ENCODE results near the gene ENO3. TPM values are rescaled to one million over a fixed set of nuclear protein-coding genes. Genes with fewer than 3 reads are reported as not detected.

ENO3 gene
- total and polyA plus RNA-seq, 2 experiments from 2014 or later = 1.2 to 4.1 TPM

GRCh38 chr17:4999430-5000093 lies 48.6 kb downstream of the ENO3 start:
- peaks cover 3% of the 10 kb centered on the region; the same call in 1 of the 2 replicates for H3K36me3 ChIP-seq (ENCODE audit: low read depth)
- no peaks in the 10 kb centered on the region for H3F3A ChIP-seq (ENCODE audit: insufficient read depth)
- no peaks in the 10 kb centered on the region for H3K27me3 ChIP-seq (replicated peaks; ENCODE audit: insufficient read depth)
- H3K79me2 ChIP-seq (ENCODE audit: insufficient read depth) = peaks cover 53% of the 10 kb centered on the region
- in situ Hi-C loops (cut with MboI) = no loop called here
- H3K4me1 ChIP-seq (ENCODE audit: insufficient read depth) = peaks cover 13% of the 10 kb centered on the region; the same call in 1 of the 2 replicates
- no peak for DNase-seq
- TF ChIP-seq EZH2phosphoT487 (IDR thresholded peaks at IDR 0.05; ENCODE audit: insufficient read depth, low read depth) = no peak
- no peak for TF ChIP-seq EZH2 (IDR thresholded peaks at IDR 0.05; ENCODE audit: insufficient read depth, poor library complexity, severe bottlenecking)
- H3K27ac ChIP-seq = no peak overlapping the region
- H3K4me2 ChIP-seq (ENCODE audit: unreplicated experiment) = peak overlapping the region; percentile 86
- no peaks in the 10 kb centered on the region for H3K9me3 ChIP-seq (ENCODE audit: low read depth)
- H3K9me2 ChIP-seq (ENCODE audit: insufficient read depth) = no peaks in the 10 kb centered on the region
- 56 to 59% methylated on average over 12 of the region's 12 CpGs for WGBS, 2 experiments (ENCODE audit: low coverage in 1 of 2, low lambda C conversion rate in 2 of 2, missing lambda C conversion rate in 2 of 2)
- H3K9ac ChIP-seq = peak overlapping the region; percentile 80
- no peak overlapping the region for H2AFZ ChIP-seq
- H4K20me1 ChIP-seq (ENCODE audit: insufficient read depth) = no peaks in the 10 kb centered on the region
- H3K4me3 ChIP-seq = peak overlapping the region; percentile 94

GRCh38 chr17:5000237-5000639 lies 49.3 kb downstream of the ENO3 start:
- 42 to 45% methylated on average over 8 to 11 of the region's 11 CpGs for WGBS, 2 experiments (ENCODE audit: low coverage in 1 of 2, low lambda C conversion rate in 2 of 2, missing lambda C conversion rate in 2 of 2)
- peak overlapping the region; percentile 94 for H3K4me3 ChIP-seq
- in situ Hi-C loops (cut with MboI) = no loop called here

GRCh38 chr17:5002121-5002788 lies 51.3 kb downstream of the ENO3 start:
- Histone ChIP-seq H3K4me1 (ENCODE audit: insufficient read depth) (peaks cover 13% of the 10 kb centered on the region; the same call in 1 of the 2 replicates), H3K27me3 (replicated peaks; ENCODE audit: insufficient read depth) (no peaks in the 10 kb centered on the region), H3K27ac (no peak overlapping the region), H3K4me3 (no peak overlapping the region), H3K36me3 (ENCODE audit: low read depth) (peaks cover 23% of the 10 kb centered on the region; the same call in 1 of the 2 replicates), H3K79me2 (ENCODE audit: insufficient read depth) (peaks cover 57% of the 10 kb centered on the region), H3K9me3 (ENCODE audit: low read depth) (no peaks in the 10 kb centered on the region), H3K4me2 (ENCODE audit: unreplicated experiment) (no peak overlapping the region), H3K9ac (no peak overlapping the region), H3K9me2 (ENCODE audit: insufficient read depth) (no peaks in the 10 kb centered on the region), H2AFZ (no peak overlapping the region), H3F3A (ENCODE audit: insufficient read depth) (no peaks in the 10 kb centered on the region), H4K20me1 (ENCODE audit: insufficient read depth) (no peaks in the 10 kb centered on the region)
- no peak for TF ChIP-seq EZH2 (IDR thresholded peaks at IDR 0.05; ENCODE audit: insufficient read depth, poor library complexity, severe bottlenecking)
- no peak for TF ChIP-seq EZH2phosphoT487 (IDR thresholded peaks at IDR 0.05; ENCODE audit: insufficient read depth, low read depth)
- 86 to 89% methylated on average over 20 of the region's 20 CpGs for WGBS, 2 experiments (ENCODE audit: low coverage in 1 of 2, low lambda C conversion rate in 2 of 2, missing lambda C conversion rate in 2 of 2)
- in situ Hi-C loops (cut with MboI) = no loop called here
- DNase-seq = no peak

More at GRCh38 chr17:5000237-5000639, 49.3 kb downstream of the ENO3 start:
- H3K4me2 ChIP-seq (ENCODE audit: unreplicated experiment) = peak overlapping the region; percentile 86
- H3K9me3 ChIP-seq (ENCODE audit: low read depth) = no peaks in the 10 kb centered on the region
- peaks cover 10% of the 10 kb centered on the region; the same call in 1 of the 2 replicates for H3K36me3 ChIP-seq (ENCODE audit: low read depth)
- no peaks in the 10 kb centered on the region for H3F3A ChIP-seq (ENCODE audit: insufficient read depth)
- H3K79me2 ChIP-seq (ENCODE audit: insufficient read depth) = peaks cover 56% of the 10 kb centered on the region
- H3K27me3 ChIP-seq (replicated peaks; ENCODE audit: insufficient read depth) = no peaks in the 10 kb centered on the region
- no peak for TF ChIP-seq EZH2phosphoT487 (IDR thresholded peaks at IDR 0.05; ENCODE audit: insufficient read depth, low read depth)
- TF ChIP-seq EZH2 (IDR thresholded peaks at IDR 0.05; ENCODE audit: insufficient read depth, poor library complexity, severe bottlenecking) = no peak
- no peaks in the 10 kb centered on the region for H4K20me1 ChIP-seq (ENCODE audit: insufficient read depth)
- H3K27ac ChIP-seq = no peak overlapping the region
- DNase-seq = peak; percentile 27
- H2AFZ ChIP-seq = no peak overlapping the region
- no peaks in the 10 kb centered on the region for H3K9me2 ChIP-seq (ENCODE audit: insufficient read depth)
- peak overlapping the region; percentile 80 for H3K9ac ChIP-seq
- H3K4me1 ChIP-seq (ENCODE audit: insufficient read depth) = peaks cover 13% of the 10 kb centered on the region; the same call in 1 of the 2 replicates

- Histone ChIP-seq H3K4me1 (ENCODE audit: insufficient read depth) (peaks cover 13% of the 10 kb centered on the region; the same call in 1 of the 2 replicates), H3K4me2 (ENCODE audit: unreplicated experiment) (no peak overlapping the region), H4K20me1 (ENCODE audit: insufficient read depth) (no peaks in the 10 kb centered on the region), H3K9ac (no peak overlapping the region), H3K4me3 (no peak overlapping the region), H2AFZ (no peak overlapping the region), H3K9me3 (ENCODE audit: low read depth) (no peaks in the 10 kb centered on the region), H3K27me3 (replicated peaks; ENCODE audit: insufficient read depth) (no peaks in the 10 kb centered on the region), H3K79me2 (ENCODE audit: insufficient read depth) (peaks cover 52% of the 10 kb centered on the region), H3F3A (ENCODE audit: insufficient read depth) (no peaks in the 10 kb centered on the region), H3K9me2 (ENCODE audit: insufficient read depth) (no peaks in the 10 kb centered on the region), H3K27ac (no peak overlapping the region), H3K36me3 (ENCODE audit: low read depth) (peaks cover 31% of the 10 kb centered on the region; the same call in 1 of the 2 replicates)
- TF ChIP-seq EZH2phosphoT487 (IDR thresholded peaks at IDR 0.05; ENCODE audit: insufficient read depth, low read depth) = no peak
- no peak for TF ChIP-seq EZH2 (IDR thresholded peaks at IDR 0.05; ENCODE audit: insufficient read depth, poor library complexity, severe bottlenecking)
- DNase-seq = no peak
- in situ Hi-C loops (cut with MboI) = no loop called here
- 96 to 97% methylated on average over 17 to 18 of the region's 18 CpGs for WGBS, 2 experiments (ENCODE audit: low coverage in 1 of 2, low lambda C conversion rate in 2 of 2, missing lambda C conversion rate in 2 of 2)
These were observed 52.4 kb downstream of the ENO3 start for GRCh38 chr17:5003214-5003867.

Small RNA genes lying within 50 kb of the gene (microRNA-seq; reads per million reads assigned to microRNA genes)
- gene MIR6864 (ENCODE audit: borderline number of aligned reads) (not detected), gene MIR6865 (ENCODE audit: borderline number of aligned reads) (not detected)

Small RNA genes lying within 50 kb of the gene (small RNA-seq; reads per million reads assigned to genes)
- not detected for gene MIR6864 (ENCODE audit: low read depth, low replicate concordance)
- not detected for gene MIR6865 (ENCODE audit: low read depth, low replicate concordance)

Other genes with a start within 250 kb of the ENO3 start
- 18.8 and 25.6 TPM in 2 replicates for gene PELP1, start 247.0 kb upstream of the ENO3 start, total RNA-seq (2014; rRNA removed; shearing (Covaris generic))
- gene PELP1, start 247.0 kb upstream of the ENO3 start, polyA plus RNA-seq (2016; fragmentation: Nextera tagmentation; extraction: Ambion mirVana) = 10.4 and 13.6 TPM in 2 replicates
- gene ARRB2, start 240.5 kb upstream of the ENO3 start, total RNA-seq (2014; rRNA removed; shearing (Covaris generic)) = 4.1 and 4.8 TPM in 2 replicates
- gene ARRB2, start 240.5 kb upstream of the ENO3 start, polyA plus RNA-seq (2016; fragmentation: Nextera tagmentation; extraction: Ambion mirVana) = 3.7 and 3.9 TPM in 2 replicates
- 14.4 and 16.9 TPM in 2 replicates for gene MED11, start 219.7 kb upstream of the ENO3 start, total RNA-seq (2014; rRNA removed; shearing (Covaris generic))
- gene MED11, start 219.7 kb upstream of the ENO3 start, polyA plus RNA-seq (2016; fragmentation: Nextera tagmentation; extraction: Ambion mirVana) = 26.9 and 27.4 TPM in 2 replicates
- 0.32 and 0.89 TPM in 2 replicates for gene ZMYND15, start 211.3 kb upstream of the ENO3 start, total RNA-seq (2014; rRNA removed; shearing (Covaris generic))
- gene ZMYND15, start 211.3 kb upstream of the ENO3 start, polyA plus RNA-seq (2016; fragmentation: Nextera tagmentation; extraction: Ambion mirVana) = 0.16 TPM in 1 of 2 replicates, not detected in the other
- gene CXCL16, start 211.2 kb upstream of the ENO3 start, total RNA-seq (2014; rRNA removed; shearing (Covaris generic)) = 1.6 and 2.5 TPM in 2 replicates
- gene CXCL16, start 211.2 kb upstream of the ENO3 start, polyA plus RNA-seq (2016; fragmentation: Nextera tagmentation; extraction: Ambion mirVana) = 4.1 TPM in 2 replicates
- gene TM4SF5, start 179.2 kb upstream of the ENO3 start, total RNA-seq (2014; rRNA removed; shearing (Covaris generic)) = not detected in 2 replicates
- gene TM4SF5, start 179.2 kb upstream of the ENO3 start, polyA plus RNA-seq (2016; fragmentation: Nextera tagmentation; extraction: Ambion mirVana) = not detected in 2 replicates
- not detected in 2 replicates for gene VMO1, start 164.8 kb upstream of the ENO3 start, total RNA-seq (2014; rRNA removed; shearing (Covaris generic))
- gene VMO1, start 164.8 kb upstream of the ENO3 start, polyA plus RNA-seq (2016; fragmentation: Nextera tagmentation; extraction: Ambion mirVana) = 0.63 and 0.93 TPM in 2 replicates
- 2.2 TPM in 1 of 2 replicates, not detected in the other for gene GLTPD2, start 162.2 kb upstream of the ENO3 start, total RNA-seq (2014; rRNA removed; shearing (Covaris generic))
- gene GLTPD2, start 162.2 kb upstream of the ENO3 start, polyA plus RNA-seq (2016; fragmentation: Nextera tagmentation; extraction: Ambion mirVana) = 0.50 and 0.61 TPM in 2 replicates
- gene PSMB6, start 155.0 kb upstream of the ENO3 start, total RNA-seq (2014; rRNA removed; shearing (Covaris generic)) = 92.1 and 148 TPM in 2 replicates
- gene PSMB6, start 155.0 kb upstream of the ENO3 start, polyA plus RNA-seq (2016; fragmentation: Nextera tagmentation; extraction: Ambion mirVana) = 308 and 315 TPM in 2 replicates
- 20.9 and 22.0 TPM in 2 replicates for gene PLD2, start 144.0 kb upstream of the ENO3 start, total RNA-seq (2014; rRNA removed; shearing (Covaris generic))
- 11.9 and 12.3 TPM in 2 replicates for gene PLD2, start 144.0 kb upstream of the ENO3 start, polyA plus RNA-seq (2016; fragmentation: Nextera tagmentation; extraction: Ambion mirVana)
- 31.5 and 34.5 TPM in 2 replicates for gene MINK1, start 117.8 kb upstream of the ENO3 start, total RNA-seq (2014; rRNA removed; shearing (Covaris generic))
- 21.0 and 24.2 TPM in 2 replicates for gene MINK1, start 117.8 kb upstream of the ENO3 start, polyA plus RNA-seq (2016; fragmentation: Nextera tagmentation; extraction: Ambion mirVana)
- 3.8 and 8.8 TPM in 2 replicates for gene C17orf107, start 51.6 kb upstream of the ENO3 start, total RNA-seq (2014; rRNA removed; shearing (Covaris generic))
- 2.7 and 3.9 TPM in 2 replicates for gene C17orf107, start 51.6 kb upstream of the ENO3 start, polyA plus RNA-seq (2016; fragmentation: Nextera tagmentation; extraction: Ambion mirVana)
- 0.13 and 0.86 TPM in 2 replicates for gene CHRNE, start 48.0 kb upstream of the ENO3 start, total RNA-seq (2014; rRNA removed; shearing (Covaris generic))
- gene CHRNE, start 48.0 kb upstream of the ENO3 start, polyA plus RNA-seq (2016; fragmentation: Nextera tagmentation; extraction: Ambion mirVana) = 0.63 and 0.84 TPM in 2 replicates
- not detected in 2 replicates for gene GP1BA, start 18.8 kb upstream of the ENO3 start, total RNA-seq (2014; rRNA removed; shearing (Covaris generic))
- gene GP1BA, start 18.8 kb upstream of the ENO3 start, polyA plus RNA-seq (2016; fragmentation: Nextera tagmentation; extraction: Ambion mirVana) = 0.18 TPM in 1 of 2 replicates, not detected in the other
- 68.5 and 131 TPM in 2 replicates for gene SLC25A11, start 11.1 kb upstream of the ENO3 start, total RNA-seq (2014; rRNA removed; shearing (Covaris generic))
- 71.4 and 73.2 TPM in 2 replicates for gene SLC25A11, start 11.1 kb upstream of the ENO3 start, polyA plus RNA-seq (2016; fragmentation: Nextera tagmentation; extraction: Ambion mirVana)
- gene RNF167, start 10.9 kb upstream of the ENO3 start, total RNA-seq (2014; rRNA removed; shearing (Covaris generic)) = 19.8 and 31.7 TPM in 2 replicates
- 34.2 and 36.6 TPM in 2 replicates for gene RNF167, start 10.9 kb upstream of the ENO3 start, polyA plus RNA-seq (2016; fragmentation: Nextera tagmentation; extraction: Ambion mirVana)
- 621 and 886 TPM in 2 replicates for gene PFN1, start 2.6 kb upstream of the ENO3 start, total RNA-seq (2014; rRNA removed; shearing (Covaris generic))
- 2,247 and 2,282 TPM in 2 replicates for gene PFN1, start 2.6 kb upstream of the ENO3 start, polyA plus RNA-seq (2016; fragmentation: Nextera tagmentation; extraction: Ambion mirVana)
- 39.1 and 43.1 TPM in 2 replicates for gene SPAG7, start 16.7 kb downstream of the ENO3 start, total RNA-seq (2014; rRNA removed; shearing (Covaris generic))
- 97.7 and 107 TPM in 2 replicates for gene SPAG7, start 16.7 kb downstream of the ENO3 start, polyA plus RNA-seq (2016; fragmentation: Nextera tagmentation; extraction: Ambion mirVana)
- gene CAMTA2, start 36.6 kb downstream of the ENO3 start, total RNA-seq (2014; rRNA removed; shearing (Covaris generic)) = 4.8 and 10.1 TPM in 2 replicates
- 26.5 and 28.8 TPM in 2 replicates for gene CAMTA2, start 36.6 kb downstream of the ENO3 start, polyA plus RNA-seq (2016; fragmentation: Nextera tagmentation; extraction: Ambion mirVana)
- gene INCA1, start 46.4 kb downstream of the ENO3 start, total RNA-seq (2014; rRNA removed; shearing (Covaris generic)) = 0.32 and 1.0 TPM in 2 replicates
- gene INCA1, start 46.4 kb downstream of the ENO3 start, polyA plus RNA-seq (2016; fragmentation: Nextera tagmentation; extraction: Ambion mirVana) = 0.51 and 1.2 TPM in 2 replicates
- 72.7 and 85.2 TPM in 2 replicates for gene KIF1C, start 46.8 kb downstream of the ENO3 start, total RNA-seq (2014; rRNA removed; shearing (Covaris generic))
- 38.5 and 39.8 TPM in 2 replicates for gene KIF1C, start 46.8 kb downstream of the ENO3 start, polyA plus RNA-seq (2016; fragmentation: Nextera tagmentation; extraction: Ambion mirVana)
- gene SLC52A1, start 84.3 kb downstream of the ENO3 start, total RNA-seq (2014; rRNA removed; shearing (Covaris generic)) = 0.22 TPM in 1 of 2 replicates, not detected in the other
- gene SLC52A1, start 84.3 kb downstream of the ENO3 start, polyA plus RNA-seq (2016; fragmentation: Nextera tagmentation; extraction: Ambion mirVana) = not detected in 2 replicates
- gene ZFP3, start 127.3 kb downstream of the ENO3 start, total RNA-seq (2014; rRNA removed; shearing (Covaris generic)) = 1.5 and 1.9 TPM in 2 replicates
- 1.8 and 2.0 TPM in 2 replicates for gene ZFP3, start 127.3 kb downstream of the ENO3 start, polyA plus RNA-seq (2016; fragmentation: Nextera tagmentation; extraction: Ambion mirVana)
- gene ZNF232, start 160.8 kb downstream of the ENO3 start, total RNA-seq (2014; rRNA removed; shearing (Covaris generic)) = 5.2 and 6.1 TPM in 2 replicates
- 3.8 and 5.2 TPM in 2 replicates for gene ZNF232, start 160.8 kb downstream of the ENO3 start, polyA plus RNA-seq (2016; fragmentation: Nextera tagmentation; extraction: Ambion mirVana)
- gene USP6, start 164.9 kb downstream of the ENO3 start, total RNA-seq (2014; rRNA removed; shearing (Covaris generic)) = not detected in 2 replicates
- 0.25 and 0.30 TPM in 2 replicates for gene USP6, start 164.9 kb downstream of the ENO3 start, polyA plus RNA-seq (2016; fragmentation: Nextera tagmentation; extraction: Ambion mirVana)
- gene ZNF594, start 240.7 kb downstream of the ENO3 start, total RNA-seq (2014; rRNA removed; shearing (Covaris generic)) = 5.1 and 6.2 TPM in 2 replicates
- 2.2 and 3.1 TPM in 2 replicates for gene ZNF594, start 240.7 kb downstream of the ENO3 start, polyA plus RNA-seq (2016; fragmentation: Nextera tagmentation; extraction: Ambion mirVana)

Measured in GM23248 (cell line).